Measurements from ENCODE around the gene PDCD1LG2.

Gene PDCD1LG2

GRCh38 chr9:5557606-5558587 lies 47.6 kb downstream of the PDCD1LG2 start:
- no peak for TF ChIP-seq POLR2A (IDR thresholded peaks at IDR 0.05; ENCODE audit: low read depth, low read length)
- no peak for DNase-seq (ENCODE audit: insufficient read length, low spot score)
- FAIRE-seq = no peak

- FAIRE-seq (no peak), DNase-seq (ENCODE audit: insufficient read length, low spot score) (no peak)
- TF ChIP-seq POLR2A (IDR thresholded peaks at IDR 0.05; ENCODE audit: low read depth, low read length) = no peak
Measured at GRCh38 chr9:5559659-5560058, 49.3 kb downstream of the PDCD1LG2 start.

GRCh38 chr9:5560443-5561100 lies 50.2 kb downstream of the PDCD1LG2 start:
- TF ChIP-seq POLR2A (IDR thresholded peaks at IDR 0.05; ENCODE audit: low read depth, low read length) = no peak
- no peak for FAIRE-seq

GRCh38 chr9:5561828-5562488 lies 51.6 kb downstream of the PDCD1LG2 start:
- FAIRE-seq = no peak

More at GRCh38 chr9:5560443-5561100, 50.2 kb downstream of the PDCD1LG2 start:
- no peak for DNase-seq (ENCODE audit: insufficient read length, low spot score)

GRCh38 chr9:5562806-5563416 lies 52.6 kb downstream of the PDCD1LG2 start:
- FAIRE-seq = no peak
- no peak for TF ChIP-seq POLR2A (IDR thresholded peaks at IDR 0.05; ENCODE audit: low read depth, low read length)

More at GRCh38 chr9:5561828-5562488, 51.6 kb downstream of the PDCD1LG2 start:
- no peak for DNase-seq (ENCODE audit: insufficient read length, low spot score)
- no peak for TF ChIP-seq POLR2A (IDR thresholded peaks at IDR 0.05; ENCODE audit: low read depth, low read length)

GRCh38 chr9:5563417-5563815 lies 53.1 kb downstream of the PDCD1LG2 start:
- DNase-seq (ENCODE audit: insufficient read length, low spot score) = no peak
- peak; percentile 50 for FAIRE-seq
- no peak for TF ChIP-seq POLR2A (IDR thresholded peaks at IDR 0.05; ENCODE audit: low read depth, low read length)

More at GRCh38 chr9:5562806-5563416, 52.6 kb downstream of the PDCD1LG2 start:
- no peak for DNase-seq (ENCODE audit: insufficient read length, low spot score)

- DNase-seq (ENCODE audit: insufficient read length, low spot score) (no peak), FAIRE-seq (peak; percentile 66)
- TF ChIP-seq POLR2A (IDR thresholded peaks at IDR 0.05; ENCODE audit: low read depth, low read length) = no peak
Measured at GRCh38 chr9:5563886-5564285, 53.6 kb downstream of the PDCD1LG2 start.

GRCh38 chr9:5566054-5566618 lies 55.8 kb downstream of the PDCD1LG2 start:
- TF ChIP-seq POLR2A (IDR thresholded peaks at IDR 0.05; ENCODE audit: low read depth, low read length) = no peak
- no peak for DNase-seq (ENCODE audit: insufficient read length, low spot score)
- FAIRE-seq = no peak

GRCh38 chr9:5568868-5569267 lies 58.5 kb downstream of the PDCD1LG2 start:
- TF ChIP-seq POLR2A (IDR thresholded peaks at IDR 0.05; ENCODE audit: low read depth, low read length) = no peak
- no peak for FAIRE-seq
- no peak for DNase-seq (ENCODE audit: insufficient read length, low spot score)

GRCh38 chr9:5569409-5569808 lies 59.1 kb downstream of the PDCD1LG2 start:
- TF ChIP-seq POLR2A (IDR thresholded peaks at IDR 0.05; ENCODE audit: low read depth, low read length) = no peak
- DNase-seq (ENCODE audit: insufficient read length, low spot score) (no peak), FAIRE-seq (peak; percentile 64)

- no peak for DNase-seq (ENCODE audit: insufficient read length, low spot score)
- no peak for FAIRE-seq
- TF ChIP-seq POLR2A (IDR thresholded peaks at IDR 0.05; ENCODE audit: low read depth, low read length) = no peak
Measured at GRCh38 chr9:5569891-5570290, 59.6 kb downstream of the PDCD1LG2 start.

- no peak for TF ChIP-seq POLR2A (IDR thresholded peaks at IDR 0.05; ENCODE audit: low read depth, low read length)
- DNase-seq (ENCODE audit: insufficient read length, low spot score) = no peak
- no peak for FAIRE-seq
Measured at GRCh38 chr9:5571629-5572232, 61.4 kb downstream of the PDCD1LG2 start.

- no peak for FAIRE-seq
- no peak for TF ChIP-seq POLR2A (IDR thresholded peaks at IDR 0.05; ENCODE audit: low read depth, low read length)
- no peak for DNase-seq (ENCODE audit: insufficient read length, low spot score)
Measured at GRCh38 chr9:5574097-5574496, 63.8 kb downstream of the PDCD1LG2 start.
